Dendritic cell treated with granulocyte-macrophage colony-stimulating factor and Interleukin-4, amounts not matched to agents 40 ng/mL and 50 ng/mL, for 4 days (primary cell): Measurements from ENCODE around the gene CTLA4.

Experiments
- H3K27ac Mint-ChIP-seq: one replicate; pipeline ENCODE4 v1.8.0; 2022; ENCODE audit warnings: mild to moderate bottlenecking, mixed read lengths
- H3K27me3 Mint-ChIP-seq: one replicate; pipeline ENCODE4 v1.8.0; 2022; ENCODE audit warnings: mild to moderate bottlenecking, mixed read lengths
- H3K36me3 Mint-ChIP-seq: one replicate; pipeline ENCODE4 v1.8.0; 2022; ENCODE audit warnings: low read depth, mixed read lengths
- H3K4me1 Mint-ChIP-seq: one replicate; pipeline ENCODE4 v1.8.0; 2022; ENCODE audit warnings: low read depth, mixed read lengths
- H3K4me3 Mint-ChIP-seq: one replicate; pipeline ENCODE4 v1.8.0; 2022; ENCODE audit warnings: mild to moderate bottlenecking, moderate library complexity, mixed read lengths
- H3K9me3 Mint-ChIP-seq: one replicate; pipeline ENCODE4 v1.8.0; 2022; ENCODE audit warnings: mixed read lengths
- intact Hi-C: fragments of 100-400 bp; cut with micrococcal nuclease; formaldehyde crosslinking; loops from one replicate; pipeline ENCODE4 v1.15.0; 2022

Gene CTLA4

DNA sequence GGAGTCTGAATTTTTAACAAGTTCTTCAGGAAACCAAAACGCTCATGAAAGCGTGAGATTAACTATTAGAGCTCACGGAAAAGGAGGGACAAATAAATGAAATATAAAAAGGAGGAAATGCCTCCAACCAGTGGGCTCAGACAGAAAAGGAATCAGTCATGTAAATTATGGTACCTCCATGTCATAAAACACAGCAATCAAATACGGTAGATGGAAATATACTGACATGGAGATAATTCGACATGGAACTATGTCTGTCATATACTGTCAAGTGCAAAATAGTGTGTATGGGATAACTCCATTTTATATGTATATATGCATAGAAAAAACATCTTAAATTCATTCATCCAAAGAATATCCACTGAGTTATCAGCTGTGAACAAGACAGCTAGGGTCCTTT, 25.9 kb upstream of the CTLA4 start:
- Mint-ChIP-seq H3K36me3 (no peaks in the 10 kb centered on the region), H3K27me3 (no peaks in the 10 kb centered on the region), H3K4me3 (no peak overlapping the region), H3K27ac (no peak overlapping the region), H3K4me1 (peaks cover 22% of the 10 kb centered on the region), H3K9me3 (no peaks in the 10 kb centered on the region)
- intact Hi-C loops = no loop called here

- Mint-ChIP-seq H3K27ac (no peak overlapping the region), H3K4me3 (no peak overlapping the region), H3K4me1 (peaks cover 22% of the 10 kb centered on the region), H3K36me3 (no peaks in the 10 kb centered on the region), H3K27me3 (no peaks in the 10 kb centered on the region), H3K9me3 (no peaks in the 10 kb centered on the region)
- intact Hi-C loops = no loop called here
These were observed 25.2 kb upstream of the CTLA4 start for GRCh38 chr2:203842373-203842772.

DNA sequence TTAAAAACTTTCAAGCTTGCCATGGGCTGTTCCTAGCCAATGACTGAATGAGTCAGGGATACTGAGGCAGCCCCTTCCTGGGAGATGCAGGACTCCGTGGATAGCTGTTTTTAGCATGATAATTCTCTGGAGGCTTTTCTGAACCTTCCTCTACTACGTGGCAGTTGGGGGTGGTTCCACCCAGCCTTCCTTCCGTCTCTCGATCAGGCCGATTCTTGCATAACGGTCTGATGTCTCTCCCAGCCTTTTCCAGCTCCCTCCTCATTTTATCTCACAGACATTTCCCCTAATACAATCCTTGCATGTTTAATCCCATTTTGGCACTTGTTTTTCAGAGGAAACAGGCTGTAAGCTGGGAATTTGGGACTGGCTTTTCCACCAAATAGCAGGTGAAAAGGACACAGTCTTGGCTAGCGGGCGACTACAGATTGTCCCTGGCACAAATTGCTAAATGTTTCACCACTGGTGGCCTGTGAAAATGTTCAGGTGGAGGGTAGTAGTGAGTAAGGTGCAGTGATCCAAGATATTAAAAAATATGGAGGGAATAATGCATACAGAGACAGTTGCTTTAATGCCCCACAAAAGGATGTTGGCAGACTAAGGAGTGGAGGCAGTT, 21.0 kb upstream of the CTLA4 start:
- no peaks in the 10 kb centered on the region for H3K36me3 Mint-ChIP-seq
- H3K27ac Mint-ChIP-seq = no peak overlapping the region
- intact Hi-C loops = no loop called here
- H3K4me1 Mint-ChIP-seq = peaks cover 4% of the 10 kb centered on the region
- no peaks in the 10 kb centered on the region for H3K27me3 Mint-ChIP-seq
- H3K9me3 Mint-ChIP-seq = peaks cover 6% of the 10 kb centered on the region
- no peak overlapping the region for H3K4me3 Mint-ChIP-seq

DNA sequence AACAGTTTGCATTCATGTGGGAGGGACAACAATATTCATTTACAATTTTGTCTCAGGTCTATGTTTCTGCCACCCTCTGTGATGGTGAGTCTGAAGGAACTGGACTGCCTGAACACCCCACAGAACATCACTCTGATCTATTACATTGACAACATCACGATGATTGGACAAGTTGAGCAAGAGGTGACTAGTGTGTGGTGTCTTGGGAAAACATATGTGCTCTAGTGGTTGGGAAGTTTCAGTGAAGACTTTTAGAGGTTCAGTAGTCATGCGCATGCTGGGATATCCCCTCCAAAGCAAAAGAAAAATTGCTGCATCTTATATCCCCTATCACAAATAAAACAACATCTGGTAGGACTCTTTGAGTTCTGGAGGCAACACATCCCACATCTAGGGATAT, 18.6 kb upstream of the CTLA4 start:
- H3K27me3 Mint-ChIP-seq = peaks cover 4% of the 10 kb centered on the region
- H3K4me3 Mint-ChIP-seq = no peak overlapping the region
- peaks cover 13% of the 10 kb centered on the region for H3K9me3 Mint-ChIP-seq
- H3K27ac Mint-ChIP-seq = no peak overlapping the region
- intact Hi-C loops = no loop called here
- H3K36me3 Mint-ChIP-seq = no peaks in the 10 kb centered on the region
- peaks cover 9% of the 10 kb centered on the region for H3K4me1 Mint-ChIP-seq

DNA sequence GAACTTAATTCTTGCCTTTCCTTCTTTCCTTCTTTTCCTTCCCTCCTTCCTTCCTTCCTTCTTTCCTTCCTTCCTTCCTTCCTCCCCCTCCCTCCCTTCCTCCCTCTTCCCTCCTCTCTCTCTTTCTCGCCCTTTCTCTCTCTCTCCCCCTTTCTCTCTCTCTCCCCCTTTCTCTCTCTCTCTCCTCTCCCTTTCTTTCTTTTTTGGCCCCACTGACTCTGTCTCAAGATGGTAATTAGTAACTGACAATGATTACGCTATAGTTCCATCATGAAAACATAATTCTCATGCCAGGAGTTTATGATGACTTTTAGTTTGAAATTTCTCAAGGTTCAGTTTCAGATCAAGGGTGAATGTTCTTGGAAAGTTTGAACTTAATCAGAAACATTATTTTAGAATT, 14.8 kb upstream of the CTLA4 start:
- Mint-ChIP-seq H3K27ac (peak overlapping the region; percentile 56), H3K36me3 (no peaks in the 10 kb centered on the region), H3K9me3 (peaks cover 13% of the 10 kb centered on the region), H3K4me3 (no peak overlapping the region), H3K4me1 (peaks cover 9% of the 10 kb centered on the region), H3K27me3 (peaks cover 4% of the 10 kb centered on the region)
- intact Hi-C loops = no loop called here

DNA sequence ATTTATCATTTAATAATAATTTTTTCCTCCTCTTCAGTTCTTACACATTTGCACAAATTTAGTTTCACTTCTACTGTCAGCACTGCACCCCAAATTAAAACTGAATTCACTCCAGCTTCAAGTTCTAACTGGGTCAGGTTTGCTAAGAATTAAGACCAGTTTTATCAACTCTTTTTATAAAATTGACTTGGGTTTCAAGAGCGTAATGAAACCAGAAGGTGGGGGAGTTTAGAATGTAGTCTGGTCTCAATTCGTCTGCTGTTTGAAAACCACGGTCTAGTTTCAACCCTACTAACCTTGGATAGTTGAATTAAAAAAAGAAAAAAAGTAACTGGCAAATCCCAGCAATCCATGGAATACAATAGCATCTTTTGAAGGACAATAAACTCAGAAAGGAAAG, 14.3 kb upstream of the CTLA4 start:
- Mint-ChIP-seq H3K27ac (peak overlapping the region; percentile 56), H3K36me3 (no peaks in the 10 kb centered on the region), H3K9me3 (peaks cover 13% of the 10 kb centered on the region), H3K27me3 (peaks cover 4% of the 10 kb centered on the region), H3K4me3 (no peak overlapping the region), H3K4me1 (peaks cover 14% of the 10 kb centered on the region)
- intact Hi-C loops = no loop called here

DNA sequence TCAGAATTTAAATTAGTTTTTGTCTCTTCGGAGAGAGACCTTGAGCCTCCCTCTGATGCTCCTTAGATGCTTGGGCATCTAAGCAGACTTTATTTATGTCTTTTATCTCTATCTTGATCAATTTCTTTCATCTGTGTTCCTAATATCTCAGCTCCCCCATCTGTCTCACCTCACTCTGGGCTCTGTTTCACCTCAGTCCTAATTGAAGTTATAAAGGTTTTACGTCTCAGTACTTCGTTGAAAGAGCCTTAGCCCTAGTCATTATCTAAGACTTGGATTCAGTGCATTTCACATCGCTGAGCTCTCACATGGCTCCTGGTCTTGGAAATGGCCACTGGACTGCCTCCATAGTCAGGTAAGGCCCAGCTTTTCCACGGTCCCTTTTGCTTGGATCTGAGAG, 13.8 kb upstream of the CTLA4 start:
- Mint-ChIP-seq H3K27me3 (peaks cover 4% of the 10 kb centered on the region), H3K9me3 (peaks cover 13% of the 10 kb centered on the region), H3K4me1 (peaks cover 17% of the 10 kb centered on the region), H3K36me3 (no peaks in the 10 kb centered on the region), H3K4me3 (no peak overlapping the region), H3K27ac (no peak overlapping the region)
- intact Hi-C loops = no loop called here

DNA sequence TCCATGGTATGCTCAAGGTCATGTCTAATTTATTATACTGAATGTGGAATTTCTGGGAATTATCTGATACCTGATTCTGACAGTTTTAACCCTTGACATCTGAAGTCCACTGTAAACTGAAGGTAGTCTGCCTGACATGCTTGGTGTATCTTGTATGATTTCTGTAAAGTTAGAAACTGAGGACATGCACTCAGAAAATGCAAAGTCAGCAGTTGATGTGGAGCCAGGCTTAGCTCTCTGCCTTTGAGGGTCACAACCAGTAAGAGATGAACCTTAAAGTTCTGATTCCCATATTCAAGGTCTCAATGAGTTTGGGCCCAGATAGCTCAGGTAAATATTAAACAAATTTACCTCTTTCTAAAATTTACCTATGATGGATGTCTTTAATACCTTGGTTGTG, 12.3 kb upstream of the CTLA4 start:
- intact Hi-C loops = no loop called here
- peaks cover 4% of the 10 kb centered on the region for H3K27me3 Mint-ChIP-seq
- no peaks in the 10 kb centered on the region for H3K36me3 Mint-ChIP-seq
- H3K27ac Mint-ChIP-seq = no peak overlapping the region
- H3K9me3 Mint-ChIP-seq = peaks cover 7% of the 10 kb centered on the region
- peaks cover 25% of the 10 kb centered on the region for H3K4me1 Mint-ChIP-seq
- H3K4me3 Mint-ChIP-seq = no peak overlapping the region

DNA sequence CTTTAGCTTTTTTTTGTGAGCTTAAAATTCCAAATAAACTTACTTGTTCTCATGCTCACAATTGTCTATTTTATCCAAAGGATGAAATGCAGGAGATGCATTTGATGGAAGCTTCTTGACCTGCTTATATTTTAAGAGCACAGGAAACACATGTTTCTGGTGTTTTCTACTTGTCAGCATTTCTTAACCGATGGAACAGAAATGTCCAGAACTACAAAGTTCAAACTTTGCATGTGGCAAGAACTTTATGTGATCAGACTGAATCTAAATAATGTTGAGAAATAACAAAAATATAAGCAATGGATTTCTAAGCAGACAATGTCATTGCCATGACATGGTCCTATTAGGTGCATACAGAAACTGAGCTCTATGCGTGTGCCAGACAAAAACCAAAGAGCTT, 9.9 kb upstream of the CTLA4 start:
- intact Hi-C loops = no loop called here
- Mint-ChIP-seq H3K4me3 (no peak overlapping the region), H3K27ac (no peak overlapping the region)

GRCh38 chr2:203858176-203858575, 9.4 kb upstream of the CTLA4 start:
- Mint-ChIP-seq H3K4me1 (peaks cover 16% of the 10 kb centered on the region), H3K36me3 (no peaks in the 10 kb centered on the region), H3K4me3 (no peak overlapping the region), H3K9me3 (no peaks in the 10 kb centered on the region), H3K27me3 (no peaks in the 10 kb centered on the region), H3K27ac (no peak overlapping the region)
- intact Hi-C loops = no loop called here

More for the DNA sequence above, 9.9 kb upstream of the CTLA4 start:
- Mint-ChIP-seq H3K27me3 (peaks cover 3% of the 10 kb centered on the region), H3K36me3 (no peaks in the 10 kb centered on the region), H3K4me1 (peaks cover 20% of the 10 kb centered on the region), H3K9me3 (peaks cover 3% of the 10 kb centered on the region)

DNA sequence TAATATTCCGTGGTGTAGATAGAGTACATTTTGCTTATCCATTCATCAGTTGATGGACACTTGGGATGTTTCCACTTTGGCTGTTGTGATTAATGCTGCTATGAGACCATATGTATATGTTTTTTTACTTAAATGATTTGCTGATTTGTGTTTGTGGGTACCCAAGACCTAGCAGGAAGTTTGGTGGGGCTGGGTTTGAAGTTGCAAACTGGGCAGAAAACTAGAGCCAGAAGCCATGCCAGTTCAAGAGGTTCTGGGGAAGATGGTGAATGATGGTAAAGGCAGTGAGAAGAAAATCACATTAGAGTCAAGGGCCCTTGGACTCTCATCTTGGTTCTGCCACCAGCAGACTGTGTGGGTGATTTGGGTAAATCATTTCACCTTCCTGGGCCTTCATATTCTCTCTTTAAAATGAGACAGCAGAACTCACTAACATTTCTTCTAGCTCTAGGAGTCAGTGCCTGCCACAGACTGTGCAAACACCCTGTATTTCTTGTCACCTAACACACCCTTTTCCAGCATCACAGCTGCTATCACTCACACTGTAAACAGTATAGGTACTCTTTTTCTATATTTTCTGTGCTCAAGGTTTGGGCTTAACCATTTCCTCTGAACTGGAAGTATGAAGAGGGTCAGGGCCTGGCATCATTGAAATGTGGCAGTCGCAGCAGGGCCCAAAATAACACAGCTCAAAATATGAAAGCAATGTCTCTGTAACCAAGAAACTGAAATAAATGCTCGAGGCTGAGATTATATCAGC, 8.4 kb upstream of the CTLA4 start:
- Mint-ChIP-seq H3K36me3 (no peaks in the 10 kb centered on the region), H3K9me3 (peaks cover 9% of the 10 kb centered on the region)
- intact Hi-C loops = no loop called here

DNA sequence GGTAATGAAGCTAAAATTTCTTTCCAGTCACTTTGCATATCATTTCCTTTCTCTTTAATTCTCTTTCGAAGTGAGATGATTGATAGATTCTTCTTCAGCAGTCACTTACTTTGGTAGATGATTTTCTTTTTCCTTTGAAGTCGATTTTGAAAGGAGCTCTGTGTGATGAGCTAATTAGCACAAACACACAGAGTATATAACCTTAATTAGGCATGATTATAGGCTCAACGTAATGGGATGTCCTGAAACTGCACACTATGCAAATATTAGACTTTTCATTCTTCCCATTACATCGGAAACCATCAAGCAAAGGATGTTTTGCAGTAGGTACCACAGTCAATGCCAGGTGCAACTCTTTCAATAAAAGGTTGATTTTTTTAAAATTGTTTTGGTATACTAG, 6.4 kb upstream of the CTLA4 start:
- Mint-ChIP-seq H3K27ac (no peak overlapping the region), H3K4me3 (no peak overlapping the region), H3K4me1 (peaks cover 22% of the 10 kb centered on the region)

More for the DNA sequence above, 8.4 kb upstream of the CTLA4 start:
- H3K27me3 Mint-ChIP-seq = no peaks in the 10 kb centered on the region
- peak overlapping the region; percentile 20 for H3K27ac Mint-ChIP-seq
- peaks cover 16% of the 10 kb centered on the region for H3K4me1 Mint-ChIP-seq
- H3K4me3 Mint-ChIP-seq = no peak overlapping the region

DNA sequence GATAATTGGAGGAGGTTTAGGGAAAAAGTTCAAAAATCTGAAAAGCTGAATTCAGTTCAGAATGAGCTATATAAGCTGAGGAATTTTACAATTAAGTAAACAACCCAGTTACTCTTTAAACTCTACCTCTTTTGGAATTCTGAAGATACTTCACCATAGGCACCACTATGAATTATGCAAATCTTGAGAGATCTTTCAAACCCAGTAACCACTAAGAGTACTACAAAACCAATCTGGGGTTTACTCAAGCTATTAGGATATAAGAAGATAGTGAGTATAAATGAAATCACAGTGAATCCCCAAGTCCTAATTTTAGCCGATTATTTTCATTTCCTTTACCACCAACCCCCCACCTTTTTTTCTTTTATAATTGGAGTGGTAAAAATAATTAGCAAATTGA, 6.0 kb upstream of the CTLA4 start:
- H3K4me3 Mint-ChIP-seq = no peak overlapping the region
- no peaks in the 10 kb centered on the region for H3K27me3 Mint-ChIP-seq
- peaks cover 22% of the 10 kb centered on the region for H3K4me1 Mint-ChIP-seq
- H3K27ac Mint-ChIP-seq = no peak overlapping the region
- H3K36me3 Mint-ChIP-seq = no peaks in the 10 kb centered on the region
- intact Hi-C loops = no loop called here
- peaks cover 15% of the 10 kb centered on the region for H3K9me3 Mint-ChIP-seq

More for the DNA sequence above, 6.4 kb upstream of the CTLA4 start:
- H3K36me3 Mint-ChIP-seq = no peaks in the 10 kb centered on the region
- intact Hi-C loops = no loop called here
- no peaks in the 10 kb centered on the region for H3K27me3 Mint-ChIP-seq
- peaks cover 15% of the 10 kb centered on the region for H3K9me3 Mint-ChIP-seq

- H3K9me3 Mint-ChIP-seq = peaks cover 10% of the 10 kb centered on the region
- peaks cover 60% of the 10 kb centered on the region for H3K4me1 Mint-ChIP-seq
- peak overlapping the region; percentile 87 for H3K27ac Mint-ChIP-seq
- intact Hi-C loops = loop anchor here (2.0 to 5.0 kb wide), 2 partner anchors 39 to 52 kb away; no protein-coding TSS in a partner anchor
- H3K27me3 Mint-ChIP-seq = peaks cover 5% of the 10 kb centered on the region
- H3K4me3 Mint-ChIP-seq = no peak overlapping the region
- H3K36me3 Mint-ChIP-seq = peaks cover 7% of the 10 kb centered on the region
These were observed 1.9 kb downstream of the CTLA4 start for GRCh38 chr2:203869223-203870042.
